ENCODE measurements around the gene CBX8.

Gene CBX8

DNA sequence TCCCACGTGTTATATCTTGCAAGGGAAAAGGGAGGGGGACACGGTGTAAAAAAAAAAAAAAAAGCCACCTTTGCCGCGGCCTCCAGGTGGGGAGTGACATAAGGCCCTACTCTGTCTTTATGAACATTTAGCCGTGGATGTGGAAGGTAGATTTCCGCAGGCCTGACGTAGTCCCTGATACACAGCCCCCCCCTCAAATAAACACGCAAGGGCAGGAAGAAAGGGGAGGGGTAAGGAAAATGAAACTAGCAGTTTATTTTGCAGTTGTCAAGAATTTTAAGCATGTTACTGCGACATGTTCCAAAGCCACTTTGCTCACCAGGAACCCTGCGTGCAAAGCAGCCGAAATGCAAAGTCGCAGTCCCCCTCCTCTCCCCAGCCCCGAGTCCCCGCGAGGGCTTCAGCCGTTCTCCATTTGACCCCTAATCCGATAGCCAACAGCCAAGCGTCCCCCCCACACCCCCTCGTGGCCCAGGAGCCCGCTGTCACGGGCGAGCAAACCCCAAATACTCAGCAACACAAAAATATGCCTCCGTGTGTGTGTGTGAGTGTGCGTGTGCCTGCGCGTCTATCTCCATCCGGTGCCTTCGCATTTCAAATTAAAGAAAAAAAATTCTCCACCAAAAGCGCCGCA lies 41.1 kb upstream of the CBX8 start:
- Histone ChIP-seq H3K36me3 (ENCODE audit: control insufficient read depth, insufficient read depth, low read length) (no peaks in the 10 kb centered on the region), H3K79me2 (peaks cover 23% of the 10 kb centered on the region), H3K4me2 (ENCODE audit: low read length) (peak overlapping the region; percentile 100), H3K27me3 (ENCODE audit: control insufficient read depth, insufficient read depth, low read length) (peaks cover 3% of the 10 kb centered on the region), H3K4me3 (ENCODE audit: low read depth, low read length) (peak overlapping the region; percentile 81), H3K9ac (peak overlapping the region; percentile 6), H3K27ac (peak overlapping the region; percentile 95), H2AFZ (peak overlapping the region; percentile 75), H3K9me3 (ENCODE audit: control insufficient read depth, low read length) (no peaks in the 10 kb centered on the region), H3K4me1 (peaks cover 2% of the 10 kb centered on the region)
- TF ChIP-seq, protein P1, sequence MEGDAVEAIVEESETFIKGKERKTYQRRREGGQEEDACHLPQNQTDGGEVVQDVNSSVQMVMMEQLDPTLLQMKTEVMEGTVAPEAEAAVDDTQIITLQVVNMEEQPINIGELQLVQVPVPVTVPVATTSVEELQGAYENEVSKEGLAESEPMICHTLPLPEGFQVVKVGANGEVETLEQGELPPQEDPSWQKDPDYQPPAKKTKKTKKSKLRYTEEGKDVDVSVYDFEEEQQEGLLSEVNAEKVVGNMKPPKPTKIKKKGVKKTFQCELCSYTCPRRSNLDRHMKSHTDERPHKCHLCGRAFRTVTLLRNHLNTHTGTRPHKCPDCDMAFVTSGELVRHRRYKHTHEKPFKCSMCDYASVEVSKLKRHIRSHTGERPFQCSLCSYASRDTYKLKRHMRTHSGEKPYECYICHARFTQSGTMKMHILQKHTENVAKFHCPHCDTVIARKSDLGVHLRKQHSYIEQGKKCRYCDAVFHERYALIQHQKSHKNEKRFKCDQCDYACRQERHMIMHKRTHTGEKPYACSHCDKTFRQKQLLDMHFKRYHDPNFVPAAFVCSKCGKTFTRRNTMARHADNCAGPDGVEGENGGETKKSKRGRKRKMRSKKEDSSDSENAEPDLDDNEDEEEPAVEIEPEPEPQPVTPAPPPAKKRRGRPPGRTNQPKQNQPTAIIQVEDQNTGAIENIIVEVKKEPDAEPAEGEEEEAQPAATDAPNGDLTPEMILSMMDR (IDR thresholded peaks at IDR 0.05) = no peak

DNA sequence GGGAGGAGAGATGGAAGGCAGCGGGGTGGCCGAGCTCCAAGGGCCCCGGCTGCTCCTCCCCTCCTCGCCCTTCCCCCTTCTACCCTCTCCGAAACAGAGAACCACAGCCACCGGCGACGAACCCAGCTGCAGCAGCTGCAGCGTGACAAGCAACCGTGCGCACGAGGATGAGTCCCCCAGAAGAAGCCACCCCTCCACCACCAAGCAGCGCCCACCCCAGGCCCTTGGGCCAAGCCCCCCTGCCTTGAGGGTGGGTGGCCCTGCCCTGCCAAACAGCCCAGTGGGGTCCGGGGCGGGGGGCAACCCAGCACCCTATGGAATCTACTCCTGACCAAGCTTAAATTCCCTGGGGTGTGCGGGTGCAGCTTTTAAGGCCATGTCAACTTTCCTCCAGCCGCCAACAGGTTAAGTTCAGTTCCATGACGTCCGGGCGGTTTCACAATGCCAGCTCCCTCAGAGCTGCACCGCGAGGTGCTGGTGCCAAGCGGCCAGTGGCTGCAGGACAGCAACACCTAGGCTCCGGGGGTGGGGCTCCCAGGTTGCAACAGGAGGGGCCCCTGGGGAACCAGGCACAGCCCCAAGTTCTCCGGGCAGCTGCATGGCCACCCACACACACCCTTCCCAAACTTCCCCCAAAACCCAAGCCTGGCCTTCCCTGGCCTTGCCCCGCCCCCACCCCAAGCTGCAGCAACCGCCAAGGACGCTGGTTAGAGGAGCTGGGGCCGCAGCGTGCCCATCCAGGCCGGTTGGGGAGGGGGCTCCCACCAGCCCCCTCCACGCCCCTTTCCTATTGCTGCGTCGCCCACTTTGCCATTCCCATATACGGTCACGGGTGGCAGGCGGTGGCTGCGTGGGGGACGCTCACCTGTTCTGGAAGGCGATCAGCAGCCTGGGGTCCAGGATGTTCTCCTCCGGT lies 40.4 kb upstream of the CBX8 start:
- Histone ChIP-seq H3K4me2 (ENCODE audit: low read length) (peak overlapping the region; percentile 100), H3K79me2 (peaks cover 23% of the 10 kb centered on the region), H3K9me3 (ENCODE audit: control insufficient read depth, low read length) (no peaks in the 10 kb centered on the region), H3K27me3 (ENCODE audit: control insufficient read depth, insufficient read depth, low read length) (peaks cover 3% of the 10 kb centered on the region), H3K9ac (no peak overlapping the region), H3K4me1 (peaks cover 10% of the 10 kb centered on the region), H3K4me3 (ENCODE audit: low read depth, low read length) (peak overlapping the region; percentile 81), H3K27ac (peak overlapping the region; percentile 95), H2AFZ (no peak overlapping the region), H3K36me3 (ENCODE audit: control insufficient read depth, insufficient read depth, low read length) (no peaks in the 10 kb centered on the region)
- TF ChIP-seq, protein P1 (IDR thresholded peaks at IDR 0.05) = peak; percentile 44

DNA sequence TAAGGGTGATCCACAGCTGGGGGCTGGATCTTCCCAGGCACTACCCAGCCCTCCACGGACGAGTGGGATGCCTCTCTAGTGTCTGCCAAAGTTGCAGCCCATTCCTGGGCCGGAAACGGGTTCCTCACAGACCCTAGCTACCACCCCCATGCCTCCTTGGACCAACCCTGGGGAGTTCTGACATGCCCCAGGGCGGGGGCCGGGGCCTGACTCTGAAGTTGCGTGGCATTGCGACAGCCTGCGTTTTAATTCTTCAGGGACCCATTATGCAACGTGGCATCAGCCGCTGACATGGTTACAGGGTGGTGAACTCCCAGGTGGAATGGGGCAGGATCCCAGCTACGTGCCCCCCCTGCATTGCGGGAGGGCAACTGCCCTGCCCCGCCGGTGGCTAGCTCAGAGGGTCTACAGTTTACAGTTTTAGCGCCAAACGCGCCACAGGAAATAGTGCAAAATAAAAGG lies 39.7 kb upstream of the CBX8 start:
- Histone ChIP-seq H3K9me3 (ENCODE audit: control insufficient read depth, low read length) (no peaks in the 10 kb centered on the region), H3K4me1 (peaks cover 16% of the 10 kb centered on the region), H3K36me3 (ENCODE audit: control insufficient read depth, insufficient read depth, low read length) (no peaks in the 10 kb centered on the region), H3K79me2 (peaks cover 23% of the 10 kb centered on the region), H3K9ac (no peak overlapping the region), H3K4me3 (ENCODE audit: low read depth, low read length) (peak overlapping the region; percentile 81), H2AFZ (no peak overlapping the region), H3K27ac (no peak overlapping the region), H3K4me2 (ENCODE audit: low read length) (peak overlapping the region; percentile 100), H3K27me3 (ENCODE audit: control insufficient read depth, insufficient read depth, low read length) (peaks cover under 1% of the 10 kb centered on the region)
- TF ChIP-seq, protein P1 (IDR thresholded peaks at IDR 0.05) = no peak

DNA sequence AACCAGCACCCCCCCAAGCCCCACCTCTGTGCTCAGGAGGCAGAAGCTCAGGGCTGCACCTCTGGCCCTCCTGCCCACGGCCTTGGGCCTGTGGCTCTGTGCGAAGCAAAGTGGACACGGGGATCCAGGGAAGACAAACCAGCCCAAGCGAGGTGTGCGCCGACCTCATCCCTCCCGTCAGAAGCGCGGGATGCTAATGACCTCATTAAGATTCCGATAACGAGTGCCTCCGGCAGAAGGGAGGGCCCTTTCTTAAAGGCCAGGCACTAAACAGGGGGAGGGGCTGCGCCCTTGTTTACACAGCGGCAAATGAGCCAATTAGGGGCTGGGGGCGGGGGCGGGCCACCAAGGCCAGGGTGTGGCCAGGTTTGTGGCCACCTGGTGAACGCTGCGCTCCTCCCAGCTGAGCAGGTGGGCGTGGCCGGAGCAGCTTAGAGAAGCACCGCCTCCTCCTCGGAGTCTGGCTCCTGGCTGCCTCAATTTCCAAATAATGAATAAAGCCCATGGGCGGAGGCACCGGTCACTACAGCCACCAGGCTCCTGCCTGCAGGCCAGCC lies 39.2 kb upstream of the CBX8 start:
- Histone ChIP-seq H3K4me1 (peaks cover 21% of the 10 kb centered on the region), H3K36me3 (ENCODE audit: control insufficient read depth, insufficient read depth, low read length) (no peaks in the 10 kb centered on the region), H3K27me3 (ENCODE audit: control insufficient read depth, insufficient read depth, low read length) (no peaks in the 10 kb centered on the region), H3K79me2 (peaks cover 23% of the 10 kb centered on the region), H3K9me3 (ENCODE audit: control insufficient read depth, low read length) (no peaks in the 10 kb centered on the region), H3K27ac (no peak overlapping the region), H3K4me2 (ENCODE audit: low read length) (peak overlapping the region; percentile 100), H3K4me3 (ENCODE audit: low read depth, low read length) (peak overlapping the region; percentile 81), H2AFZ (no peak overlapping the region), H3K9ac (no peak overlapping the region)
- TF ChIP-seq, protein P1 (IDR thresholded peaks at IDR 0.05) = no peak
